HepG2 (cell line): ENCODE measurements around the gene SYCP2L. TPM values are rescaled to one million over a fixed set of nuclear protein-coding genes. Genes with fewer than 3 reads are reported as not detected.
A peak's percentile ranks its signal among the peaks of the same experiment; 100 is the strongest.

Source experiments
- BHLHE40 ChIP-seq: IDR thresholded peaks from 2 replicates; pipeline ENCODE4 v1.6.1; 2011; ENCODE audit warnings: low read length, improper control_type of control experiment
- ETV5 ChIP-seq: IDR thresholded peaks from 2 replicates; pipeline ENCODE4 v1.6.1; 2018; ENCODE audit warnings: missing biosample characterization, missing genetic modification reagents, inconsistent platforms, borderline replicate concordance
- GATAD2A ChIP-seq: IDR thresholded peaks from 2 replicates; pipeline ENCODE4 v1.6.1; 2016
- KDM4B ChIP-seq: sonication (generic); formaldehyde crosslinking; IDR thresholded peaks from 2 replicates; pipeline ENCODE4 v1.4.0; 2020; ENCODE audit warnings: missing genetic modification reagents
- REL ChIP-seq: sonication (generic); formaldehyde crosslinking; conservative IDR thresholded peaks from 2 replicates; pipeline ENCODE4 v1.8.0; 2022; ENCODE audit warnings: mild to moderate bottlenecking, missing genetic modification reagents, moderate library complexity
- SALL1 ChIP-seq: sonication (generic); formaldehyde crosslinking; IDR thresholded peaks from 2 replicates; pipeline ENCODE4 v1.8.0; 2022; ENCODE audit warnings: mild to moderate bottlenecking, missing genetic modification reagents
- SAP130 ChIP-seq: IDR thresholded peaks from 2 replicates; pipeline ENCODE4 v1.6.1; 2016; ENCODE audit warnings: low read depth
- SMARCE1 ChIP-seq: fragments of 450-650 bp; IDR thresholded peaks from 2 replicates; pipeline ENCODE4 v1.6.1; 2017; ENCODE audit warnings: borderline replicate concordance
- THAP11 ChIP-seq: IDR thresholded peaks from 2 replicates; pipeline ENCODE4 v1.6.1; 2016; ENCODE audit warnings: missing biosample characterization, missing genetic modification reagents
- ZFY ChIP-seq: sonication (generic); formaldehyde crosslinking; IDR thresholded peaks from 2 replicates; pipeline ENCODE4 v1.4.0; 2020; ENCODE audit warnings: missing genetic modification reagents
- ZNF138 ChIP-seq: sonication (generic); formaldehyde crosslinking; IDR thresholded peaks from 2 replicates; pipeline ENCODE4 v1.5.0; 2020; ENCODE audit warnings: mild to moderate bottlenecking, low read depth, missing genetic modification reagents
- ZNF468 ChIP-seq: sonication (generic); formaldehyde crosslinking; IDR thresholded peaks from 2 replicates; pipeline ENCODE4 v1.8.0; 2022; ENCODE audit warnings: mild to moderate bottlenecking, moderate library complexity, missing genetic modification reagents
- ZNF567 ChIP-seq: sonication (generic); formaldehyde crosslinking; IDR thresholded peaks from 2 replicates; pipeline ENCODE4 v1.8.1; 2023; ENCODE audit warnings: mild to moderate bottlenecking, missing genetic modification reagents, borderline replicate concordance
- ZNF644 ChIP-seq: IDR thresholded peaks from 2 replicates; pipeline ENCODE4 v1.6.1; 2016; ENCODE audit warnings: low read depth
- ZNF761 ChIP-seq: sonication (generic); formaldehyde crosslinking; conservative IDR thresholded peaks from 2 replicates; pipeline ENCODE4 v1.4.0; 2020; ENCODE audit warnings: mild to moderate bottlenecking, missing genetic modification reagents
- ZNF83 ChIP-seq: sonication (generic); formaldehyde crosslinking; IDR thresholded peaks from 2 replicates; pipeline ENCODE4 v1.4.0; 2020; ENCODE audit warnings: missing genetic modification reagents, mild to moderate bottlenecking, borderline replicate concordance
- ZNF883 ChIP-seq: sonication (generic); formaldehyde crosslinking; IDR thresholded peaks from 2 replicates; pipeline ENCODE4 v1.5.1; 2020; ENCODE audit warnings: mild to moderate bottlenecking, missing genetic modification reagents; ENCODE audit errors: not compliant biosample characterization
- polyA plus RNA-seq, 8 experiments: library from polyadenylated mRNA; depleted of rRNA in 3 of 8; stranded (reverse) in 7 of 8; unstranded in 1 of 8; fragments of >200 nt; fragmentation: Illumina TruSeq in 4 of 8; extraction: Trizol in 4 of 8; gene quantifications; 2 replicates each; pipeline versions ENCODE4 v1.2.1 to v1.2.3, GENCODE V29; 2011 to 2016; ENCODE audit warnings: low read depth in 4 of 8, missing spikeins in 1 of 8, mixed read lengths in 1 of 8; ENCODE audit not compliant: insufficient read depth in 1 of 8
- total RNA-seq, 5 experiments: library from RNA; depleted of rRNA; stranded (reverse); fragments of >200 nt; fragmentation: Illumina TruSeq; extraction: Trizol; gene quantifications; 2 replicates each; pipeline ENCODE4 v1.2.3, GENCODE V29; 2016; ENCODE audit warnings: low read depth in 1 of 5
- TF ChIP-seq, protein P1 (sequence below): sonication (generic); formaldehyde crosslinking; IDR thresholded peaks from 2 replicates; pipeline ENCODE4 v1.4.0; 2020; ENCODE audit warnings: missing genetic modification reagents, borderline replicate concordance
- TF ChIP-seq, protein P2 (sequence below): sonication (generic); formaldehyde crosslinking; IDR thresholded peaks from 2 replicates; pipeline ENCODE4 v1.4.0; 2020; ENCODE audit warnings: missing genetic modification reagents
- TF ChIP-seq, protein P3 (sequence below): sonication (generic); formaldehyde crosslinking; IDR thresholded peaks from 2 replicates; pipeline ENCODE4 v1.4.0; 2020; ENCODE audit warnings: mild to moderate bottlenecking, missing genetic modification reagents
- TF ChIP-seq, protein P4 (sequence below): sonication (generic); formaldehyde crosslinking; IDR thresholded peaks from 2 replicates; pipeline ENCODE4 v1.8.0; 2022; ENCODE audit warnings: missing genetic modification reagents, low read depth, mild to moderate bottlenecking, borderline replicate concordance
- TF ChIP-seq, protein P5 (sequence below): sonication (generic); formaldehyde crosslinking; IDR thresholded peaks from 2 replicates; pipeline ENCODE4 v1.5.1; 2020; ENCODE audit warnings: missing genetic modification reagents, mild to moderate bottlenecking, borderline replicate concordance
- TF ChIP-seq, protein P6 (sequence below): IDR thresholded peaks from 2 replicates; pipeline ENCODE4 v1.6.1; 2018; ENCODE audit warnings: missing genetic modification reagents, mild to moderate bottlenecking, missing compliant biosample characterization

SYCP2L gene
- total and polyA plus RNA-seq, 2 of the 13 experiments (the other 11 are each of a cell fraction or from before 2014, with no cell fraction given): 0.22 to 0.54 TPM

DNA sequence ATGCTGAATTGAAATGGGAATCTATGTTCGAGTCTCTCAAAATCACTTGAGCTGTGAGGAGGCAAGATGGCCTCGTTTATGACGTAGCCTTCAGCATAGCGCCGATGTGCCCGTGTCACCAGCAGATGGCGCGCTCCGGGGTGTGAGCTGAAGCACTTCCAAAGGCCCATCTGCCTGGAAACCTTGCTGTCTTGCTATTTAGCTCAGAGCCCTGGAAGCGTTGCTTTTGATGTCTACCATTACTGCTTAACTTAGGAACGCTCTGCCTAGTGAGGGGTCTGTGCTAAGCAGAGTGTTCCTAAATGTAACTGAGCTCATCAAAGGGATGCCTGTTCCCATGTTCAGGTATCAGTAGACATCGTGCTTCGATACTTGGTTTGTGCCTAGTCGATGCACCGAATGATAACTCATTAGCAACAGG lies 67.7 kb downstream of the SYCP2L start (continued):
- no peak for TF ChIP-seq ZNF468 (CRISPR knock-in tag)
- TF ChIP-seq, protein P1, sequence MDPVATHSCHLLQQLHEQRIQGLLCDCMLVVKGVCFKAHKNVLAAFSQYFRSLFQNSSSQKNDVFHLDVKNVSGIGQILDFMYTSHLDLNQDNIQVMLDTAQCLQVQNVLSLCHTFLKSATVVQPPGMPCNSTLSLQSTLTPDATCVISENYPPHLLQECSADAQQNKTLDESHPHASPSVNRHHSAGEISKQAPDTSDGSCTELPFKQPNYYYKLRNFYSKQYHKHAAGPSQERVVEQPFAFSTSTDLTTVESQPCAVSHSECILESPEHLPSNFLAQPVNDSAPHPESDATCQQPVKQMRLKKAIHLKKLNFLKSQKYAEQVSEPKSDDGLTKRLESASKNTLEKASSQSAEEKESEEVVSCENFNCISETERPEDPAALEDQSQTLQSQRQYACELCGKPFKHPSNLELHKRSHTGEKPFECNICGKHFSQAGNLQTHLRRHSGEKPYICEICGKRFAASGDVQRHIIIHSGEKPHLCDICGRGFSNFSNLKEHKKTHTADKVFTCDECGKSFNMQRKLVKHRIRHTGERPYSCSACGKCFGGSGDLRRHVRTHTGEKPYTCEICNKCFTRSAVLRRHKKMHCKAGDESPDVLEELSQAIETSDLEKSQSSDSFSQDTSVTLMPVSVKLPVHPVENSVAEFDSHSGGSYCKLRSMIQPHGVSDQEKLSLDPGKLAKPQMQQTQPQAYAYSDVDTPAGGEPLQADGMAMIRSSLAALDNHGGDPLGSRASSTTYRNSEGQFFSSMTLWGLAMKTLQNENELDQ: no peak
- TF ChIP-seq ZNF83: 0 out of 2 replicates have a peak, but pooled peaks have one; percentile 49
- TF ChIP-seq ZNF138 (CRISPR knock-in tag): no peak
- TF ChIP-seq, protein P2, sequence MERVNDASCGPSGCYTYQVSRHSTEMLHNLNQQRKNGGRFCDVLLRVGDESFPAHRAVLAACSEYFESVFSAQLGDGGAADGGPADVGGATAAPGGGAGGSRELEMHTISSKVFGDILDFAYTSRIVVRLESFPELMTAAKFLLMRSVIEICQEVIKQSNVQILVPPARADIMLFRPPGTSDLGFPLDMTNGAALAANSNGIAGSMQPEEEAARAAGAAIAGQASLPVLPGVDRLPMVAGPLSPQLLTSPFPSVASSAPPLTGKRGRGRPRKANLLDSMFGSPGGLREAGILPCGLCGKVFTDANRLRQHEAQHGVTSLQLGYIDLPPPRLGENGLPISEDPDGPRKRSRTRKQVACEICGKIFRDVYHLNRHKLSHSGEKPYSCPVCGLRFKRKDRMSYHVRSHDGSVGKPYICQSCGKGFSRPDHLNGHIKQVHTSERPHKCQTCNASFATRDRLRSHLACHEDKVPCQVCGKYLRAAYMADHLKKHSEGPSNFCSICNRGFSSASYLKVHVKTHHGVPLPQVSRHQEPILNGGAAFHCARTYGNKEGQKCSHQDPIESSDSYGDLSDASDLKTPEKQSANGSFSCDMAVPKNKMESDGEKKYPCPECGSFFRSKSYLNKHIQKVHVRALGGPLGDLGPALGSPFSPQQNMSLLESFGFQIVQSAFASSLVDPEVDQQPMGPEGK (CRISPR knock-in tag): peak; percentile 36; the same call in 1 of the 2 replicates
- TF ChIP-seq KDM4B (CRISPR knock-in tag): peak; percentile 26; the same call in 1 of the 2 replicates
- TF ChIP-seq SMARCE1: no peak
- TF ChIP-seq ZNF644 (CRISPR knock-in tag): peak; percentile 91
- peak; percentile 92; the same call in 1 of the 2 replicates for TF ChIP-seq ZNF567 (CRISPR knock-in tag)
- TF ChIP-seq REL: no peak
- peak; percentile 88 for TF ChIP-seq GATAD2A (CRISPR knock-in tag)
- TF ChIP-seq, protein P3, sequence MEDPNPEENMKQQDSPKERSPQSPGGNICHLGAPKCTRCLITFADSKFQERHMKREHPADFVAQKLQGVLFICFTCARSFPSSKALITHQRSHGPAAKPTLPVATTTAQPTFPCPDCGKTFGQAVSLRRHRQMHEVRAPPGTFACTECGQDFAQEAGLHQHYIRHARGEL: no peak
- 0 out of 2 replicates have a peak, but pooled peaks have one; percentile 35 for TF ChIP-seq ZNF761
- TF ChIP-seq ZFY (CRISPR knock-in tag): peak; percentile 54; the same call in 1 of the 2 replicates
- TF ChIP-seq, protein P4, sequence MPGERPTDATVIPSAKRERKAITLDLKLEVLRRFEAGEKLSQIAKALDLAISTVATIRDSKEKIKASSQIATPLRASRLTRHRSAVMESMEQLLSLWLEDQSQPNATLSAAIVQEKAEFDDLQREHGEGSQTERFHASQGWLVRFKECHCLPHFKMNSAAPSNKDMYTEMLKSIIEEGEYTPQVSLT: no peak
- TF ChIP-seq, protein P5, sequence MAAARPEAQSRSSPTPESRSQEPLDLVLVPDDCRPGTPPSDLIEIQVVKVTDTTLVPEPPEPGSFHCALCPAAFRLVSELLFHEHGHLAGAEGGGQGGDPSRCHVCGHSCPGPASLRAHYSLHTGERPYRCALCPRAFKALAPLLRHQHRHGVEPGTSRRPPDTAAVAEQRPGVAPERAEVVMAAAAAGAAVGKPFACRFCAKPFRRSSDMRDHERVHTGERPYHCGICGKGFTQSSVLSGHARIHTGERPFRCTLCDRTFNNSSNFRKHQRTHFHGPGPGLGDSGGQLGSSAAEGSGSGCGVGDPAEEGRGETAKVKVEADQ (CRISPR knock-in tag): peak; percentile 71; the same call in 1 of the 2 replicates
- TF ChIP-seq ZNF883 (CRISPR knock-in tag): peak; percentile 69
- peak; percentile 98 for TF ChIP-seq SALL1 (CRISPR knock-in tag)
- TF ChIP-seq, protein P6, sequence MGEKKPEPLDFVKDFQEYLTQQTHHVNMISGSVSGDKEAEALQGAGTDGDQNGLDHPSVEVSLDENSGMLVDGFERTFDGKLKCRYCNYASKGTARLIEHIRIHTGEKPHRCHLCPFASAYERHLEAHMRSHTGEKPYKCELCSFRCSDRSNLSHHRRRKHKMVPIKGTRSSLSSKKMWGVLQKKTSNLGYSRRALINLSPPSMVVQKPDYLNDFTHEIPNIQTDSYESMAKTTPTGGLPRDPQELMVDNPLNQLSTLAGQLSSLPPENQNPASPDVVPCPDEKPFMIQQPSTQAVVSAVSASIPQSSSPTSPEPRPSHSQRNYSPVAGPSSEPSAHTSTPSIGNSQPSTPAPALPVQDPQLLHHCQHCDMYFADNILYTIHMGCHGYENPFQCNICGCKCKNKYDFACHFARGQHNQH (CRISPR knock-in tag): peak; percentile 79; the same call in 1 of the 2 replicates
- peak; percentile 58; the same call in 1 of the 2 replicates for TF ChIP-seq BHLHE40
- peak; percentile 74 for TF ChIP-seq THAP11 (CRISPR knock-in tag)
- TF ChIP-seq ETV5 (CRISPR knock-in tag): peak; percentile 64
- peak; percentile 75 for TF ChIP-seq SAP130
